HEK293 (cell line): Measurements from ENCODE around the gene OR8B12.
"Not testable (repeated sequence)": the region's sequence is repeated elsewhere in the genome, so short reads cannot be mapped to it uniquely, and the experiment has no call there.

ENCODE experiments used
- REST ChIP-seq: fragments of 450-650 bp; formaldehyde crosslinking; IDR thresholded peaks from 2 replicates; pipeline ENCODE4 v1.5.1; 2016; ENCODE audit warnings: missing biosample characterization, missing genetic modification characterization
- YY1 ChIP-seq: fragments of 450-650 bp; formaldehyde crosslinking; IDR thresholded peaks from 2 replicates; pipeline ENCODE4 v1.5.1; 2018; ENCODE audit warnings: missing biosample characterization, missing genetic modification characterization
- ZNF350 ChIP-seq: fragments of 450-650 bp; formaldehyde crosslinking; IDR thresholded peaks from 2 replicates; pipeline ENCODE4 v1.5.0; 2017; ENCODE audit warnings: missing biosample characterization, mild to moderate bottlenecking, missing genetic modification characterization
- ZNF366 ChIP-seq: fragments of 450-650 bp; formaldehyde crosslinking; conservative IDR thresholded peaks from 2 replicates; pipeline ENCODE4 v1.5.1; 2016; ENCODE audit warnings: missing biosample characterization, missing genetic modification characterization
- TF ChIP-seq, protein P1 (sequence below): fragments of 450-650 bp; formaldehyde crosslinking; IDR thresholded peaks from 2 replicates; pipeline ENCODE4 v1.5.1; 2016; ENCODE audit warnings: missing biosample characterization, missing genetic modification characterization
- TF ChIP-seq, protein P2 (sequence below): fragments of 450-650 bp; formaldehyde crosslinking; conservative IDR thresholded peaks from 2 replicates; pipeline ENCODE4 v1.5.1; 2016; ENCODE audit warnings: low read depth, missing biosample characterization, missing genetic modification characterization
- TF ChIP-seq, protein P3 (sequence below): fragments of 450-650 bp; formaldehyde crosslinking; IDR thresholded peaks from 2 replicates; pipeline ENCODE4 v1.5.1; 2016; ENCODE audit warnings: missing biosample characterization, missing genetic modification characterization

DNA sequence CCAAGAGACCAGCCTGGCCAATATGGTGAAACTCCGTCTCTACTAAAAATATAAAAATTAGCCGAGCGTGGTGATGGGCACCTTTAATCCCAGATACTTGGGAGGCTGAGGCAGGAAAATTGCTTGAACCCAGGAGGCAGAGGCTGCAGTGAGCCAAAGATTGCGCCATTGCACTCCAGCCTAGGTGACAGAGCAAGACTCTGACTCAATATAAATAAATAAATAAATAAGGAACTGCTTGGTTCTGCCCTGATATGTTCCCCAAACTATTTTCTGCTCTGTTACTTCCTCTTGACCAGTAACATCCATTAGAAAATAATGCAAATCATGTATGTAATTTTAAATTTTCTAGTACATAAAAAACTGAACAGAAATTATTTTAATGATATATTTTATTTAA is 28.8 kb downstream of the OR8B12 start:
- TF ChIP-seq, protein P1, sequence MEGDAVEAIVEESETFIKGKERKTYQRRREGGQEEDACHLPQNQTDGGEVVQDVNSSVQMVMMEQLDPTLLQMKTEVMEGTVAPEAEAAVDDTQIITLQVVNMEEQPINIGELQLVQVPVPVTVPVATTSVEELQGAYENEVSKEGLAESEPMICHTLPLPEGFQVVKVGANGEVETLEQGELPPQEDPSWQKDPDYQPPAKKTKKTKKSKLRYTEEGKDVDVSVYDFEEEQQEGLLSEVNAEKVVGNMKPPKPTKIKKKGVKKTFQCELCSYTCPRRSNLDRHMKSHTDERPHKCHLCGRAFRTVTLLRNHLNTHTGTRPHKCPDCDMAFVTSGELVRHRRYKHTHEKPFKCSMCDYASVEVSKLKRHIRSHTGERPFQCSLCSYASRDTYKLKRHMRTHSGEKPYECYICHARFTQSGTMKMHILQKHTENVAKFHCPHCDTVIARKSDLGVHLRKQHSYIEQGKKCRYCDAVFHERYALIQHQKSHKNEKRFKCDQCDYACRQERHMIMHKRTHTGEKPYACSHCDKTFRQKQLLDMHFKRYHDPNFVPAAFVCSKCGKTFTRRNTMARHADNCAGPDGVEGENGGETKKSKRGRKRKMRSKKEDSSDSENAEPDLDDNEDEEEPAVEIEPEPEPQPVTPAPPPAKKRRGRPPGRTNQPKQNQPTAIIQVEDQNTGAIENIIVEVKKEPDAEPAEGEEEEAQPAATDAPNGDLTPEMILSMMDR (tag by site-specific recombination) = not testable (repeated sequence)
- TF ChIP-seq, protein P2, sequence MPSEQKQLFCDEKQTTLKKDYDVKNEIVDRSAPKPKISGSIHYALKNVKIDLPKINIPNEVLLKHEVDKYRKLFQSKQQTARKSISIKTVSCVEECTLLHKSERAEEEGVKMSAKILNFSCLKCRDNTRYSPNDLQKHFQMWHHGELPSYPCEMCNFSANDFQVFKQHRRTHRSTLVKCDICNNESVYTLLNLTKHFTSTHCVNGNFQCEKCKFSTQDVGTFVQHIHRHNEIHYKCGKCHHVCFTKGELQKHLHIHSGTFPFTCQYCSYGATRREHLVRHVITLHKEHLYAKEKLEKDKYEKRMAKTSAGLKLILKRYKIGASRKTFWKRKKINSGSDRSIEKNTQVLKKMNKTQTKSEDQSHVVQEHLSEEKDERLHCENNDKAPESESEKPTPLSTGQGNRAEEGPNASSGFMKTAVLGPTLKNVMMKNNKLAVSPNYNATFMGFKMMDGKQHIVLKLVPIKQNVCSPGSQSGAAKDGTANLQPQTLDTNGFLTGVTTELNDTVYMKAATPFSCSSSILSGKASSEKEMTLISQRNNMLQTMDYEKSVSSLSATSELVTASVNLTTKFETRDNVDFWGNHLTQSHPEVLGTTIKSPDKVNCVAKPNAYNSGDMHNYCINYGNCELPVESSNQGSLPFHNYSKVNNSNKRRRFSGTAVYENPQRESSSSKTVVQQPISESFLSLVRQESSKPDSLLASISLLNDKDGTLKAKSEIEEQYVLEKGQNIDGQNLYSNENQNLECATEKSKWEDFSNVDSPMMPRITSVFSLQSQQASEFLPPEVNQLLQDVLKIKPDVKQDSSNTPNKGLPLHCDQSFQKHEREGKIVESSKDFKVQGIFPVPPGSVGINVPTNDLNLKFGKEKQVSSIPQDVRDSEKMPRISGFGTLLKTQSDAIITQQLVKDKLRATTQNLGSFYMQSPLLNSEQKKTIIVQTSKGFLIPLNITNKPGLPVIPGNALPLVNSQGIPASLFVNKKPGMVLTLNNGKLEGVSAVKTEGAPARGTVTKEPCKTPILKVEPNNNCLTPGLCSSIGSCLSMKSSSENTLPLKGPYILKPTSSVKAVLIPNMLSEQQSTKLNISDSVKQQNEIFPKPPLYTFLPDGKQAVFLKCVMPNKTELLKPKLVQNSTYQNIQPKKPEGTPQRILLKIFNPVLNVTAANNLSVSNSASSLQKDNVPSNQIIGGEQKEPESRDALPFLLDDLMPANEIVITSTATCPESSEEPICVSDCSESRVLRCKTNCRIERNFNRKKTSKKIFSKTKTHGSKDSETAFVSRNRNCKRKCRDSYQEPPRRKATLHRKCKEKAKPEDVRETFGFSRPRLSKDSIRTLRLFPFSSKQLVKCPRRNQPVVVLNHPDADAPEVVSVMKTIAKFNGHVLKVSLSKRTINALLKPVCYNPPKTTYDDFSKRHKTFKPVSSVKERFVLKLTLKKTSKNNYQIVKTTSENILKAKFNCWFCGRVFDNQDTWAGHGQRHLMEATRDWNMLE (tag by site-specific recombination) = not testable (repeated sequence)
- not testable (repeated sequence) for TF ChIP-seq ZNF366 (tag by site-specific recombination); REST (tag by site-specific recombination); ZNF350 (tag by site-specific recombination); YY1
- TF ChIP-seq, protein P3, sequence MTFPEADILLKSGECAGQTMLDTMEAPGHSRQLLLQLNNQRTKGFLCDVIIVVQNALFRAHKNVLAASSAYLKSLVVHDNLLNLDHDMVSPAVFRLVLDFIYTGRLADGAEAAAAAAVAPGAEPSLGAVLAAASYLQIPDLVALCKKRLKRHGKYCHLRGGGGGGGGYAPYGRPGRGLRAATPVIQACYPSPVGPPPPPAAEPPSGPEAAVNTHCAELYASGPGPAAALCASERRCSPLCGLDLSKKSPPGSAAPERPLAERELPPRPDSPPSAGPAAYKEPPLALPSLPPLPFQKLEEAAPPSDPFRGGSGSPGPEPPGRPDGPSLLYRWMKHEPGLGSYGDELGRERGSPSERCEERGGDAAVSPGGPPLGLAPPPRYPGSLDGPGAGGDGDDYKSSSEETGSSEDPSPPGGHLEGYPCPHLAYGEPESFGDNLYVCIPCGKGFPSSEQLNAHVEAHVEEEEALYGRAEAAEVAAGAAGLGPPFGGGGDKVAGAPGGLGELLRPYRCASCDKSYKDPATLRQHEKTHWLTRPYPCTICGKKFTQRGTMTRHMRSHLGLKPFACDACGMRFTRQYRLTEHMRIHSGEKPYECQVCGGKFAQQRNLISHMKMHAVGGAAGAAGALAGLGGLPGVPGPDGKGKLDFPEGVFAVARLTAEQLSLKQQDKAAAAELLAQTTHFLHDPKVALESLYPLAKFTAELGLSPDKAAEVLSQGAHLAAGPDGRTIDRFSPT = not testable (repeated sequence)
